Inferior parietal cortex (tissue), 1 donor: ENCODE data around the gene OR1D2.
"Not testable (repeated sequence)": the region's sequence is repeated elsewhere in the genome, so short reads cannot be mapped to it uniquely, and the experiment has no call there.

ENCODE experiments used
- DNase-seq: peaks from one replicate; pipeline ENCODE4 v3.0.0-alpha.2; 2016; ENCODE audit errors: extremely low spot score

Gene OR1D2

GRCh38 chr17:3104322-3104721 lies at the start of gene OR1D2:
OR1D2 (minus strand) TSS chr17:3104422; CDS start chr17:3092996, 11,426 bp downstream.
- no peak for DNase-seq

GRCh38 chr17:3137494-3137893 lies 33.3 kb upstream of the OR1D2 start:
- not testable (repeated sequence) for DNase-seq

- DNase-seq: no peak
Observed at GRCh38 chr17:3127451-3127850, 23.2 kb upstream of the OR1D2 start, which contains the start of gene OR1G1. OR1G1 (minus strand) TSS chr17:3127551; CDS start chr17:3127551, 0 bp downstream.

GRCh38 chr17:3073850-3074249 lies 30.4 kb downstream of the OR1D2 start:
- not testable (repeated sequence) for DNase-seq

GRCh38 chr17:3065192-3065591 lies 39.0 kb downstream of the OR1D2 start:
- DNase-seq: not testable (repeated sequence)

- DNase-seq: not testable (repeated sequence)
Observed at GRCh38 chr17:3063507-3063906, 40.7 kb downstream of the OR1D2 start, which contains the start of gene OR1D5. OR1D5 (minus strand) TSS chr17:3063607; CDS start chr17:3063607, 0 bp downstream.

GRCh38 chr17:3062824-3063377 lies 41.3 kb downstream of the OR1D2 start:
- DNase-seq: not testable (repeated sequence)

- not testable (repeated sequence) for DNase-seq
Observed at GRCh38 chr17:3054868-3055267, 49.4 kb downstream of the OR1D2 start.

GRCh38 chr17:3049705-3050295 lies 54.4 kb downstream of the OR1D2 start:
- DNase-seq: no peak

GRCh38 chr17:3048727-3049471 lies 55.3 kb downstream of the OR1D2 start:
- DNase-seq: peak; percentile 97

- no peak for DNase-seq
Observed at GRCh38 chr17:3046753-3047152, 57.5 kb downstream of the OR1D2 start.

- DNase-seq: no peak
Observed at GRCh38 chr17:3043737-3044365, 60.4 kb downstream of the OR1D2 start.

GRCh38 chr17:3040882-3041281 lies 63.3 kb downstream of the OR1D2 start:
- peak; percentile 33 for DNase-seq

- DNase-seq: no peak
Observed at GRCh38 chr17:3039736-3040135, 64.5 kb downstream of the OR1D2 start.

- no peak for DNase-seq
Observed at GRCh38 chr17:3038941-3039340, 65.3 kb downstream of the OR1D2 start.
